Astrocyte (in vitro differentiated cells and primary cell): ENCODE data around the gene APOM.

Source experiments
- CTCF ChIP-seq: IDR thresholded peaks from 2 replicates; pipeline ENCODE4 v1.5.1; 2011; ENCODE audit warnings: low read depth, mild to moderate bottlenecking, inconsistent platforms, low read length, moderate library complexity; ENCODE audit not compliant: insufficient read depth
- EZH2 ChIP-seq: IDR thresholded peaks from 2 replicates; pipeline ENCODE4 v1.6.1; 2012; ENCODE audit warnings: mild to moderate bottlenecking, low read length, inconsistent platforms; ENCODE audit not compliant: insufficient read depth

DNA sequence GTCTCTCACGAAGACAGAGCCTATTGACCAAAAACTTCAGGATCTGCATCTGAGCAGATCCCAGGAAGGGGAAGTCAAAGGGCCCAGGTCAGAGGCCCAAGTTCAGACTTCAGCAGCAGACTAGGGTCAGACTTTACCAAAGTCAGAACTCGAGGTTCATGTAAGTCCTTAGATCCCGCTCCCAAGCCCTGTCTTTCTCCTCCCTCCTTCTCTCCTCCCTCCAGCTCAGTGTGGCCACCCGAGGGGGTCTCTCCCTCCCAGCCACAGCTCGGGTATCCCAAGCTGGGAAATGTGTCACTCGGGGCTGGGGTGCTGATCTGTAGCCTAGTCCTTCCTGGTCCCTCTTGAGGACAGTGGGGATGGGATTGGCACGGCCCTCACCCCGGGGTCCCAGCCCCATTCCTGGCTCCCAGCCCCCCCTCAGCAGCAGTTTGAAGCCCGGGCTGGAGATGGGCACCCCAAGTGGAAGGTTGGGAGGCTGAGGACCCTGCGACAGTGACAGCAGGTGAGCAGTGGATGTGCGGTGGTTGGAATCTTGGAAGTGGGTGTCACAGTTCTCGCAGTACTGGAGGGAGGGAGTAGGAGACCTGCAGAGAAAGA, 6.5 kb downstream of the APOM start:
- TF ChIP-seq CTCF (no peak), EZH2 (no peak)
